Hepatocyte (in vitro differentiated cells): ENCODE data around the gene CCM2L.

Experiments
- EZH2 ChIP-seq: fragments of 200-600 bp; sonication (generic); IDR thresholded peaks from 2 replicates; pipeline ENCODE4 v1.6.1; 2016; ENCODE audit warnings: antibody characterized with exemption, mild to moderate bottlenecking, borderline replicate concordance
- EZH2phosphoT487 ChIP-seq: fragments of 200-600 bp; sonication (generic); IDR thresholded peaks from one replicate; pipeline ENCODE4 v1.6.1; 2018; ENCODE audit warnings: antibody characterized with exemption, mild to moderate bottlenecking, low read depth, moderate library complexity; ENCODE audit not compliant: unreplicated experiment, severe bottlenecking
- TF ChIP-seq, protein P1 (sequence below): fragments of 200-600 bp; sonication (generic); IDR thresholded peaks from 2 replicates; pipeline ENCODE4 v1.5.1; 2016; ENCODE audit warnings: antibody characterized with exemption, mild to moderate bottlenecking; ENCODE audit not compliant: poor library complexity

DNA sequence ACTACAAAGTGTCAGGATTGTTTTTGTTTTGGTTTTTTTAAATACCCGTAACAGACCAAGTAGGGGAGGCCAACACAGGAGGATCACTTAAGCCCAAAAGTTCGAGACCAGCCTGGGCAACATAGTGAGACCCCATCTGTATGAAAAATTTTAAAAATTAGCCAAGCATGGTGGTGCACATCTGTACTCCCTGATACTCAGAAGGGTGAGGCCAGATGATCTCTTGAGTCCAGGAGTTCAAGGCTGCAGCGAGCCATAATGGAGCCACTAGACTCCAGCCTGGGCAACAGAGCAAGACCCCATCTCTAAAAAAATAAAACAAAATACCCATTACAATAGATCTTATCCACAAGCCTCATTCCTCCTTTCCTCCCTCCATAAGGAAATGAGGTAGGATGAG is 70.5 kb downstream of the CCM2L start:
- TF ChIP-seq, protein P1, sequence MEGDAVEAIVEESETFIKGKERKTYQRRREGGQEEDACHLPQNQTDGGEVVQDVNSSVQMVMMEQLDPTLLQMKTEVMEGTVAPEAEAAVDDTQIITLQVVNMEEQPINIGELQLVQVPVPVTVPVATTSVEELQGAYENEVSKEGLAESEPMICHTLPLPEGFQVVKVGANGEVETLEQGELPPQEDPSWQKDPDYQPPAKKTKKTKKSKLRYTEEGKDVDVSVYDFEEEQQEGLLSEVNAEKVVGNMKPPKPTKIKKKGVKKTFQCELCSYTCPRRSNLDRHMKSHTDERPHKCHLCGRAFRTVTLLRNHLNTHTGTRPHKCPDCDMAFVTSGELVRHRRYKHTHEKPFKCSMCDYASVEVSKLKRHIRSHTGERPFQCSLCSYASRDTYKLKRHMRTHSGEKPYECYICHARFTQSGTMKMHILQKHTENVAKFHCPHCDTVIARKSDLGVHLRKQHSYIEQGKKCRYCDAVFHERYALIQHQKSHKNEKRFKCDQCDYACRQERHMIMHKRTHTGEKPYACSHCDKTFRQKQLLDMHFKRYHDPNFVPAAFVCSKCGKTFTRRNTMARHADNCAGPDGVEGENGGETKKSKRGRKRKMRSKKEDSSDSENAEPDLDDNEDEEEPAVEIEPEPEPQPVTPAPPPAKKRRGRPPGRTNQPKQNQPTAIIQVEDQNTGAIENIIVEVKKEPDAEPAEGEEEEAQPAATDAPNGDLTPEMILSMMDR: no peak
- no peak for TF ChIP-seq EZH2
- no peak for TF ChIP-seq EZH2phosphoT487
